ENCODE data around the gene ELFN2.

ELFN2 gene

DNA sequence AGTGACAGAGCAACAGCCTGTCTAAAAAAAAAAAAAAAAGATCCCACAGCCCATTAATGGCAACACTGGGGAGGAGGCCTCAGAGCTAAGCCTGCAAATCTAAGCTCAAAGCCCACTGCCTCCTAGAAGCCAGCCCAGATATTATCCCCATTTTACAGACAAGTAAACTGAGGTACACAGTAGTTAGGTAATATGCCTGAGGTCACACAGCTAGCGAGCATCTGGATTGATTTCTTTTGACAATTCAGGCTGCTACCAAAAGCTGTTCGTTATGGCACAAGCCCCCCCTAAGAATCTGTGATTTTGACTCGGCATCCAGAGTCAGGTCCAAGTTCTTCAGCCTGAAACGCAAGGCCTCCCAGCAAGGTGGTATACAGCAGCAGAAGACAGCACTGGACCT, 13.7 kb downstream of the ELFN2 start (continued):
- no peak for TF ChIP-seq ZNF707 (tag by site-specific recombination; IDR thresholded peaks at IDR 0.05)
- TF ChIP-seq ZNF223 (tag by site-specific recombination; IDR thresholded peaks at IDR 0.05) = no peak
- TF ChIP-seq ZNF391 (tag by site-specific recombination; IDR thresholded peaks at IDR 0.05; ENCODE audit: borderline replicate concordance, low read depth) = no peak

DNA sequence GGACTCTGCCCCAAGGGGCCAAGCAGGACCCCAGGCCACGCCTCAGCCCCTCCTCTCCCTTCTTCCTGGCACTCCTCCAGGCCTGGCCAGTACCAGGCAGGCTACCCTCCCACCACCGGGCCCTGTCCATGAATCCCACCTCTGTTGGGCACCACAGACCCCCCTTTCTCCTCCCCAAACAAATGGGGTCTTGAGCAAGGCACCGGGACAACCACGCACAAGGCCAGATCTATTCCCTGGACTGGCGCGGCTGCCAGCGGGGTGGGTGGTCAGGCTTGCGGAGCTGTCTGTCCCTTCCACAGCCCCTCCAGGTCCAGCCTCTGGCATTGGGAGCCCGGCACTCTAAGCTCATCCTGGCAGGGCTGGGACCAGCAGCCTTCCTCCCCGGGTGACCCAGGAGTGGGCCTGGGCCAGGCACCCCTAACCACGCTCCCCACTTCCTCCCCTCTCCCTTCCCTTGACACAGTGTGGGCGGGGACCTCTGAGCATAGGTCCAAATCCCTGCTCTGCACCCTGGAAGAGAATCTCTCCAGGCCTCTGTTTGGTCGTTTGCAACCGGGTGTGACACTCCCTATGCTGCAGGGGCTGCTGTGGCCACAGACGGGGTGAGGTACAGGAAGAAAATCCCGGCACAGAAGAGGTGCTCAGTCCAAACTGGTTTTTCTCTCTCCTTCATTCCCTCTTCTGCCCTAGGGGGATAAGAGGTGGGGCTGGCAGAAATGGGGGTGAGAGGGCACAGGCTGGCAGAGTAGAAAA, 14.6 kb downstream of the ELFN2 start:
- ChIA-PET CTCF (interaction anchor here (1.0 kb wide), 1 partner anchor 12 kb away, joined by 3 read pairs; no protein-coding TSS in a partner anchor), POLR2A (interaction anchor here (0.7 kb wide), 1 partner anchor 16 kb away, joined by 3 read pairs; no protein-coding TSS in a partner anchor)
- Histone ChIP-seq H3K9me3 (ENCODE audit: control insufficient read depth, insufficient read depth, low read depth, low read length) (no peaks in the 10 kb centered on the region), H3K27ac (ENCODE audit: extremely low read depth, low read depth, low read length) (no peak overlapping the region), H3K4me3 (ENCODE audit: low read depth, low read length) (no peak overlapping the region), H3K36me3 (ENCODE audit: control insufficient read depth in 2 of 2, insufficient read depth in 1 of 2, low read length in 2 of 2) (no peaks in the 10 kb centered on the region), H3K4me1 (ENCODE audit: control insufficient read depth, insufficient read depth, low read length) (no peaks in the 10 kb centered on the region)
- TF ChIP-seq ZNF2 (tag by site-specific recombination; IDR thresholded peaks at IDR 0.05) = no peak
- TF ChIP-seq, protein P1, sequence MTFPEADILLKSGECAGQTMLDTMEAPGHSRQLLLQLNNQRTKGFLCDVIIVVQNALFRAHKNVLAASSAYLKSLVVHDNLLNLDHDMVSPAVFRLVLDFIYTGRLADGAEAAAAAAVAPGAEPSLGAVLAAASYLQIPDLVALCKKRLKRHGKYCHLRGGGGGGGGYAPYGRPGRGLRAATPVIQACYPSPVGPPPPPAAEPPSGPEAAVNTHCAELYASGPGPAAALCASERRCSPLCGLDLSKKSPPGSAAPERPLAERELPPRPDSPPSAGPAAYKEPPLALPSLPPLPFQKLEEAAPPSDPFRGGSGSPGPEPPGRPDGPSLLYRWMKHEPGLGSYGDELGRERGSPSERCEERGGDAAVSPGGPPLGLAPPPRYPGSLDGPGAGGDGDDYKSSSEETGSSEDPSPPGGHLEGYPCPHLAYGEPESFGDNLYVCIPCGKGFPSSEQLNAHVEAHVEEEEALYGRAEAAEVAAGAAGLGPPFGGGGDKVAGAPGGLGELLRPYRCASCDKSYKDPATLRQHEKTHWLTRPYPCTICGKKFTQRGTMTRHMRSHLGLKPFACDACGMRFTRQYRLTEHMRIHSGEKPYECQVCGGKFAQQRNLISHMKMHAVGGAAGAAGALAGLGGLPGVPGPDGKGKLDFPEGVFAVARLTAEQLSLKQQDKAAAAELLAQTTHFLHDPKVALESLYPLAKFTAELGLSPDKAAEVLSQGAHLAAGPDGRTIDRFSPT (tag by site-specific recombination; IDR thresholded peaks at IDR 0.05) = 0 out of 2 replicates have a peak, but pooled peaks have one; percentile 26

DNA sequence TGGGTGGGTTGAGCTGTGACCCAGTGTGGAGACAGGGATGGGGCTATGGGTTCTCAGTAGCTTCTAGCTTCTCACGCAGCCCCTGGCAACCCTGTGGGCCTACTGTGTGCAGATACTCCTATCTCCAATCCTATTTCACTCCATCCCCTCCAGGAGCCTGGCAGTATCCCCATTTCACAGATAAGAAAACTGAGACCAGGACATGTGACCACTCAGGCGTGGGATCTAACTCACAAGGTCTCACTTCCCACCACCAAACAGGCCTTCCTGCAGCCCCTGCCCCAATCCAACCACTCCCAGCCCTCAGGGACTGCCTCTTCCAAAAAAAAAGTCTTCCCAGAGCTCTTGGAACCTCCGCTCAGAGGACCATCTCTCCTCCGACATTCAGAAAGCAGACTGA, 15.6 kb downstream of the ELFN2 start:
- CTCF ChIA-PET = interaction anchor here (1.0 kb wide), 1 partner anchor 13 kb away, joined by 3 read pairs; no protein-coding TSS in a partner anchor
- H3K4me1 ChIP-seq (ENCODE audit: control insufficient read depth, insufficient read depth, low read length) = no peaks in the 10 kb centered on the region

More for the DNA sequence above, 15.6 kb downstream of the ELFN2 start:
- POLR2A ChIA-PET = no interaction called here
- Histone ChIP-seq H3K36me3 (ENCODE audit: control insufficient read depth in 2 of 2, insufficient read depth in 1 of 2, low read length in 2 of 2) (no peaks in the 10 kb centered on the region), H3K27ac (ENCODE audit: extremely low read depth, low read depth, low read length) (no peak overlapping the region), H3K4me3 (ENCODE audit: low read depth, low read length) (no peak overlapping the region), H3K9me3 (ENCODE audit: control insufficient read depth, insufficient read depth, low read depth, low read length) (no peaks in the 10 kb centered on the region)
- TF ChIP-seq ZNF529 (tag by site-specific recombination; IDR thresholded peaks at IDR 0.05; ENCODE audit: insufficient replicate concordance) = no peak
- TF ChIP-seq ZEB2 (tag by site-specific recombination; IDR thresholded peaks at IDR 0.05) = no peak
- TF ChIP-seq KLF10 (tag by site-specific recombination; IDR thresholded peaks at IDR 0.05) = no peak
- TF ChIP-seq, protein P2, sequence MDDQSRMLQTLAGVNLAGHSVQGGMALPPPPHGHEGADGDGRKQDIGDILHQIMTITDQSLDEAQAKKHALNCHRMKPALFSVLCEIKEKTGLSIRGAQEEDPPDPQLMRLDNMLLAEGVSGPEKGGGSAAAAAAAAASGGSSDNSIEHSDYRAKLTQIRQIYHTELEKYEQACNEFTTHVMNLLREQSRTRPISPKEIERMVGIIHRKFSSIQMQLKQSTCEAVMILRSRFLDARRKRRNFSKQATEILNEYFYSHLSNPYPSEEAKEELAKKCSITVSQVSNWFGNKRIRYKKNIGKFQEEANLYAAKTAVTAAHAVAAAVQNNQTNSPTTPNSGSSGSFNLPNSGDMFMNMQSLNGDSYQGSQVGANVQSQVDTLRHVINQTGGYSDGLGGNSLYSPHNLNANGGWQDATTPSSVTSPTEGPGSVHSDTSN (CRISPR knock-in tag; IDR thresholded peaks at IDR 0.05) = no peak
- no peak for TF ChIP-seq OSR2 (tag by site-specific recombination; IDR thresholded peaks at IDR 0.05)
- no peak for TF ChIP-seq ZNF677 (tag by site-specific recombination; IDR thresholded peaks at IDR 0.05)
- TF ChIP-seq, protein P3, sequence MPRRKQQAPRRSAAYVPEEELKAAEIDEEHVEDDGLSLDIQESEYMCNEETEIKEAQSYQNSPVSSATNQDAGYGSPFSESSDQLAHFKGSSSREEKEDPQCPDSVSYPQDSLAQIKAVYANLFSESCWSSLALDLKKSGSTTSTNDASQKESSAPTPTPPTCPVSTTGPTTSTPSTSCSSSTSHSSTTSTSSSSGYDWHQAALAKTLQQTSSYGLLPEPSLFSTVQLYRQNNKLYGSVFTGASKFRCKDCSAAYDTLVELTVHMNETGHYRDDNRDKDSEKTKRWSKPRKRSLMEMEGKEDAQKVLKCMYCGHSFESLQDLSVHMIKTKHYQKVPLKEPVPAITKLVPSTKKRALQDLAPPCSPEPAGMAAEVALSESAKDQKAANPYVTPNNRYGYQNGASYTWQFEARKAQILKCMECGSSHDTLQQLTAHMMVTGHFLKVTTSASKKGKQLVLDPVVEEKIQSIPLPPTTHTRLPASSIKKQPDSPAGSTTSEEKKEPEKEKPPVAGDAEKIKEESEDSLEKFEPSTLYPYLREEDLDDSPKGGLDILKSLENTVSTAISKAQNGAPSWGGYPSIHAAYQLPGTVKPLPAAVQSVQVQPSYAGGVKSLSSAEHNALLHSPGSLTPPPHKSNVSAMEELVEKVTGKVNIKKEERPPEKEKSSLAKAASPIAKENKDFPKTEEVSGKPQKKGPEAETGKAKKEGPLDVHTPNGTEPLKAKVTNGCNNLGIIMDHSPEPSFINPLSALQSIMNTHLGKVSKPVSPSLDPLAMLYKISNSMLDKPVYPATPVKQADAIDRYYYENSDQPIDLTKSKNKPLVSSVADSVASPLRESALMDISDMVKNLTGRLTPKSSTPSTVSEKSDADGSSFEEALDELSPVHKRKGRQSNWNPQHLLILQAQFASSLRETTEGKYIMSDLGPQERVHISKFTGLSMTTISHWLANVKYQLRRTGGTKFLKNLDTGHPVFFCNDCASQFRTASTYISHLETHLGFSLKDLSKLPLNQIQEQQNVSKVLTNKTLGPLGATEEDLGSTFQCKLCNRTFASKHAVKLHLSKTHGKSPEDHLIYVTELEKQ (tag by site-specific recombination; IDR thresholded peaks at IDR 0.05; ENCODE audit: borderline replicate concordance) = no peak
- no peak for TF ChIP-seq ZNF341 (tag by site-specific recombination; IDR thresholded peaks at IDR 0.05; ENCODE audit: low read depth)
- TF ChIP-seq, protein P4, sequence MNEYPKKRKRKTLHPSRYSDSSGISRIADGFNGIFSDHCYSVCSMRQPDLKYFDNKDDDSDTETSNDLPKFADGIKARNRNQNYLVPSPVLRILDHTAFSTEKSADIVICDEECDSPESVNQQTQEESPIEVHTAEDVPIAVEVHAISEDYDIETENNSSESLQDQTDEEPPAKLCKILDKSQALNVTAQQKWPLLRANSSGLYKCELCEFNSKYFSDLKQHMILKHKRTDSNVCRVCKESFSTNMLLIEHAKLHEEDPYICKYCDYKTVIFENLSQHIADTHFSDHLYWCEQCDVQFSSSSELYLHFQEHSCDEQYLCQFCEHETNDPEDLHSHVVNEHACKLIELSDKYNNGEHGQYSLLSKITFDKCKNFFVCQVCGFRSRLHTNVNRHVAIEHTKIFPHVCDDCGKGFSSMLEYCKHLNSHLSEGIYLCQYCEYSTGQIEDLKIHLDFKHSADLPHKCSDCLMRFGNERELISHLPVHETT (tag by site-specific recombination; IDR thresholded peaks at IDR 0.05) = no peak
- TF ChIP-seq REPIN1 (tag by site-specific recombination; IDR thresholded peaks at IDR 0.05; ENCODE audit: low read depth) = no peak
- no peak for TF ChIP-seq GLIS2 (tag by site-specific recombination; IDR thresholded peaks at IDR 0.05)
